H1 (cell line): ENCODE measurements around the gene MLC1. TPM values are rescaled to one million over a fixed set of nuclear protein-coding genes. Genes with fewer than 3 reads are reported as not detected.

Source experiments
- CTCF ChIA-PET: fragments of 300-600 bp; sonication (Branson Sonifier 250); formaldehyde crosslinking; loops from one replicate; lab custom pipeline; 2021; ENCODE audit not compliant: partially characterized antibody; lab: Charles Lee
- POLR2A ChIA-PET: fragments of 300-600 bp; sonication (Branson Sonifier 250); formaldehyde crosslinking; loops from one replicate; lab custom pipeline; 2021; ENCODE audit warnings: inconsistent platforms; ENCODE audit not compliant: partially characterized antibody; lab: Charles Lee
- DNase-seq, 2 experiments: peaks; one replicate each; pipeline versions ENCODE4 v3.0.0 to v3.0.0-alpha.2; 2010 to 2022; ENCODE audit warnings: low spot score in 2 of 2, low read depth in 1 of 2, mixed read lengths in 1 of 2
- FAIRE-seq: peaks from 2 replicates; lab custom pipeline; 2011; peaks lifted over from hg19 to GRCh38; lab: Jason Lieb, UNC
- H2AFZ ChIP-seq: 2 replicates; pipeline ENCODE4 v1.8.1; 2012; ENCODE audit warnings: low read length, inconsistent platforms
- H2AK5ac ChIP-seq: 2 replicates; pipeline ENCODE4 v1.6.1; 2013; ENCODE audit warnings: low read depth, low read length
- H2BK120ac ChIP-seq: replicated peaks from 2 replicates; pipeline ENCODE3; 2013; ENCODE audit warnings: low read depth, low read length, inconsistent platforms
- H2BK12ac ChIP-seq: 2 replicates; pipeline ENCODE4 v1.6.1; 2013; ENCODE audit warnings: low read depth, low read length
- H2BK15ac ChIP-seq: 2 replicates; pipeline ENCODE4 v1.6.1; 2013; ENCODE audit warnings: low read length
- H2BK20ac ChIP-seq: 2 replicates; pipeline ENCODE4 v1.6.1; 2013; ENCODE audit warnings: low read length
- H2BK5ac ChIP-seq: 2 replicates; pipeline ENCODE4 v1.6.1; 2013; ENCODE audit warnings: low read depth, low read length
- H3K14ac ChIP-seq: 2 replicates; pipeline ENCODE4 v1.6.1; 2013; ENCODE audit warnings: inconsistent platforms; ENCODE audit not compliant: insufficient read length
- H3K18ac ChIP-seq: 2 replicates; pipeline ENCODE4 v1.6.1; 2013; ENCODE audit warnings: low read length; ENCODE audit errors: extremely low read depth
- H3K23ac ChIP-seq: 2 replicates; pipeline ENCODE4 v1.6.1; 2013; ENCODE audit warnings: inconsistent platforms; ENCODE audit not compliant: insufficient read length
- H3K23me2 ChIP-seq: 2 replicates; pipeline ENCODE4 v1.6.1; 2013; ENCODE audit warnings: low read depth, low read length
- H3K27ac ChIP-seq: 2 replicates; pipeline ENCODE4 v1.6.1; 2011; ENCODE audit warnings: low read depth, low read length, inconsistent platforms
- H3K27me3 ChIP-seq, 4 experiments: replicated peaks in 1 of 4; 1 replicate in 1 of 4; 2 replicates in 3 of 4; pipeline versions ENCODE4 v1.6.1 to v1.8.1; 2011 to 2013; ENCODE audit warnings: low read length in 3 of 4, mild to moderate bottlenecking in 3 of 4, inconsistent platforms in 2 of 4, mixed read lengths in 2 of 4, moderate library complexity in 1 of 4; ENCODE audit not compliant: control insufficient read depth in 3 of 4, insufficient read depth in 3 of 4; ENCODE audit errors: extremely low read depth in 1 of 4
- H3K36me3 ChIP-seq, 4 experiments: 2 replicates each; pipeline versions ENCODE4 v1.6.1 to v1.8.1; 2011 to 2013; ENCODE audit warnings: mild to moderate bottlenecking in 4 of 4, low read length in 3 of 4, moderate library complexity in 2 of 4, control low read depth in 1 of 4, inconsistent platforms in 1 of 4; ENCODE audit not compliant: insufficient read depth in 4 of 4, control insufficient read depth in 2 of 4
- H3K4ac ChIP-seq: replicated peaks from 2 replicates; pipeline ENCODE3; 2013; ENCODE audit warnings: low read length, low read depth, mixed read lengths, inconsistent platforms; ENCODE audit not compliant: insufficient read length
- H3K4me1 ChIP-seq, 4 experiments: replicated peaks in 1 of 4; 1 replicate in 1 of 4; 2 replicates in 3 of 4; pipeline versions ENCODE4 v1.6.1 to v1.8.1; 2011 to 2013; ENCODE audit warnings: low read length in 3 of 4, inconsistent platforms in 2 of 4, mixed read lengths in 1 of 4; ENCODE audit not compliant: insufficient read depth in 4 of 4, control insufficient read depth in 3 of 4
- H3K4me2 ChIP-seq, 2 experiments: 2 replicates each; pipeline versions ENCODE4 v1.6.1 to v1.8.1; 2011 to 2013; ENCODE audit warnings: low read depth in 2 of 2, low read length in 2 of 2, control low read depth in 1 of 2, inconsistent platforms in 1 of 2, mild to moderate bottlenecking in 1 of 2; ENCODE audit not compliant: insufficient read depth in 1 of 2
- H3K4me3 ChIP-seq, 4 experiments: fragments of 200-600, 300-600 bp in 1 of 4; sonication (generic), shearing (Covaris generic), sonication (Bioruptor Twin) in 1 of 4; 2 replicates each; pipeline versions ENCODE4 v1.5.1 to v1.8.1; 2011 to 2016; ENCODE audit warnings: low read length in 4 of 4, low read depth in 3 of 4, control low read depth in 2 of 4, inconsistent platforms in 2 of 4, mild to moderate bottlenecking in 2 of 4, mixed read lengths in 1 of 4, moderate library complexity in 1 of 4; ENCODE audit not compliant: insufficient read depth in 2 of 4; ENCODE audit errors: extremely low read depth in 1 of 4
- H3K56ac ChIP-seq: replicated peaks from 2 replicates; pipeline ENCODE3; 2013; ENCODE audit warnings: low read depth, mild to moderate bottlenecking, mixed read lengths, low read length, inconsistent platforms; ENCODE audit not compliant: insufficient read length
- H3K79me1 ChIP-seq: 2 replicates; pipeline ENCODE4 v1.6.1; 2013; ENCODE audit warnings: low read depth, low read length, control low read depth
- H3K79me2 ChIP-seq, 2 experiments: 2 replicates each; pipeline versions ENCODE4 v1.6.1 to v1.8.1; 2012 to 2013; ENCODE audit warnings: low read length in 2 of 2, mild to moderate bottlenecking in 2 of 2, inconsistent platforms in 1 of 2; ENCODE audit not compliant: insufficient read depth in 2 of 2, control insufficient read depth in 1 of 2
- H3K9ac ChIP-seq, 4 experiments: replicated peaks in 1 of 4; 1 replicate in 1 of 4; 2 replicates in 3 of 4; pipeline versions ENCODE4 v1.6.1 to v1.8.1; 2011 to 2013; ENCODE audit warnings: low read depth in 3 of 4, low read length in 3 of 4, control low read depth in 2 of 4, mild to moderate bottlenecking in 2 of 4, moderate library complexity in 2 of 4, inconsistent platforms in 1 of 4; ENCODE audit errors: extremely low read depth in 1 of 4
- H3K9me3 ChIP-seq, 2 experiments: 2 replicates each; pipeline versions ENCODE4 v1.6.1 to v1.8.1; 2012 to 2013; ENCODE audit warnings: mild to moderate bottlenecking in 2 of 2, moderate library complexity in 2 of 2, control low read depth in 1 of 2, inconsistent platforms in 1 of 2, low read depth in 1 of 2, low read length in 1 of 2, mixed read lengths in 1 of 2; ENCODE audit not compliant: insufficient read depth in 2 of 2
- H4K20me1 ChIP-seq, 2 experiments: replicated peaks in 1 of 2; 2 replicates each; pipeline versions ENCODE3 to v1.8.1; 2011 to 2013; ENCODE audit warnings: inconsistent platforms in 2 of 2, low read length in 2 of 2, mild to moderate bottlenecking in 1 of 2; ENCODE audit not compliant: insufficient read depth in 2 of 2, control insufficient read depth in 1 of 2
- H4K5ac ChIP-seq: 2 replicates; pipeline ENCODE4 v1.6.1; 2013; ENCODE audit warnings: low read length, low read depth, mixed read lengths, inconsistent platforms; ENCODE audit not compliant: insufficient read length
- H4K8ac ChIP-seq: 2 replicates; pipeline ENCODE4 v1.8.0; 2013; ENCODE audit warnings: mild to moderate bottlenecking, moderate library complexity, low read length, inconsistent platforms; ENCODE audit not compliant: insufficient read depth; ENCODE audit errors: extremely low read depth
- H4K91ac ChIP-seq: replicated peaks from 2 replicates; pipeline ENCODE3; 2013; ENCODE audit warnings: low read length, mixed read lengths, inconsistent platforms; ENCODE audit not compliant: insufficient read length
- CEBPB ChIP-seq: IDR thresholded peaks from 2 replicates; pipeline ENCODE4 v1.6.1; 2012; ENCODE audit warnings: low read depth, low read length
- SP1 ChIP-seq: IDR thresholded peaks from 2 replicates; pipeline ENCODE4 v1.6.1; 2011; ENCODE audit warnings: low read depth, low read length
- WGBS, 2 experiments: shearing (Covaris generic) in 1 of 2; methylation state at CpG; one replicate each; pipeline versions ENCODE4 v1.1.6 to v1.1.7; 2013 to 2015; ENCODE audit warnings: low lambda C conversion rate in 2 of 2, mixed read lengths in 2 of 2, inconsistent platforms in 1 of 2, low coverage in 1 of 2, missing lambda C conversion rate in 1 of 2; ENCODE audit not compliant: insufficient replicate concordance in 2 of 2, insufficient coverage in 1 of 2, insufficient read length in 1 of 2; ENCODE audit errors: extremely low coverage in 1 of 2, missing lambda C conversion rate in 1 of 2; 5-methylcytosine and 5-hydroxymethylcytosine counted together
- long read RNA-seq, 2 experiments: library from RNA in 1 of 2; library from capped mRNA in 1 of 2; stranded (forward); transcript quantifications; one replicate each; pipeline ENCODE4 v2.0.0, GENCODE V29; 2021; ENCODE audit warnings: inconsistent platforms in 1 of 2
- polyA minus RNA-seq, 3 experiments: library from RNA; depleted of rRNA, polyadenylated mRNA; stranded (reverse); fragments of >200 nt; gene quantifications; 1 replicate in 2 of 3; 2 replicates in 1 of 3; pipeline ENCODE4 v1.2.3, GENCODE V29; 2011
- polyA plus RNA-seq, 7 experiments: library from polyadenylated mRNA; depleted of rRNA in 3 of 7; stranded (reverse) in 5 of 7; unstranded in 2 of 7; fragments of >200 nt in 5 of 7; fragments of 200-250 nt in 2 of 7; gene quantifications; 1 replicate in 5 of 7; 2 replicates in 1 of 7; 4 replicates in 1 of 7; pipeline versions ENCODE4 v1.2.1 to v1.2.3, GENCODE V29; 2011 to 2013; ENCODE audit warnings: missing spikeins in 2 of 7, mixed read lengths in 2 of 7
- total RNA-seq: library from RNA; stranded (reverse); fragmentation: NEBNext Ultra II Directional; extraction: Animal tissue kit (Norgen Biotek cat#: 25700); gene quantifications from 2 replicates; pipeline ENCODE4 v1.2.1, GENCODE V29; 2021

The MLC1 gene
- total RNA-seq (not detected in 2 replicates), polyA plus RNA-seq (2011; rRNA removed) (0.17 and 0.20 TPM in 2 replicates), polyA minus RNA-seq (2011; rRNA and poly(A)+ RNA removed) (0.29 and 0.44 TPM in 2 replicates)
- polyA plus RNA-seq (2011; cell fraction: cytosol; rRNA removed): 0.12 TPM
- 0.34 TPM for polyA plus RNA-seq (2011; cell fraction: nucleus; rRNA removed)
- polyA plus RNA-seq (2012, experiment 1 of 2): 0.09 to 0.28 TPM (median 0.19 TPM) in 3 of 4 replicates, not detected in the other
- 0.08 TPM for polyA plus RNA-seq (2012, experiment 2 of 2)
- polyA plus RNA-seq (2013, experiment 1 of 2): 0.08 TPM
- 0.09 TPM for polyA plus RNA-seq (2013, experiment 2 of 2)
- not detected for polyA minus RNA-seq (2011; cell fraction: cytosol; rRNA and poly(A)+ RNA removed)
- polyA minus RNA-seq (2011; cell fraction: nucleus; rRNA and poly(A)+ RNA removed): not detected
- long read RNA-seq, experiment 1: 0 reads
- long read RNA-seq, experiment 2: 0 reads

DNA sequence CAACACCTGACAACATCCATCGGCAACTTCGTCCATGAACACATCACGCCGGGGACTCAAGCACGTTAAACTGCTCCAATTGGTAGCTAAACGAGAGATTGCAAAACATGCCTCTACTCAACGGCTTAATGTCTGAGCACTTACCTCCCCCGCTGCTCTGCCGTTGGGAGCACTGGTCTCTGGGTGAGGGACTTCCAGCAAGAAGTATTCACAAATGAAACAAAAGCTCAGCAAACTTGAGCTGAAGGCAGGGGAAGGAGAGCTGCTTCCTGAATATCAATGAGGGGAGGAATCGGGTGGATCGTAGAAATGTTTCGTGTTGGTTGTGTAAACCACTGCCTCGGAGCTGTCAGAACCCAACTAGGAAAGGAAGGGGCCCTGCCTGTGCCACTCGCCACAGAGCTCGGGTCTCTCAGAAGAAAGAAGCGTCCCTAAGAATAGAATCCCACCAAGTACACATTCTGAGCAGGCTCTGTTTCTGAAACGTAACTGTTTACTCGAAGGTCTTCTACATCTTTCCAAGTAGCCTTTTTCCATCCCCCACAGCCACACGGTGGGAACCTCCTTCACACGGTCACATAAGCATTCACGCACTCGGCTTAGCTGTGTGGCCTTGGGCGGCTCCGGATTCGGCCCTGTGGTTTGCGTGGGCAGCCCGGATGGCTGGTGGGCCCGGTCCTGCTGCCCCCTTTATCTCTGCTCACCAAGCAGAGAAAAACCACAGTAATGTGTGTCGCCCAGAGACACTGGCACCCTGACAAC is at the start of gene MLC1:
Gene MLC1 (minus strand): TSS at position 216 of the 762 bp plus-strand sequence. CDS start 524 bp downstream, outside the sequence.
- ChIA-PET CTCF (interaction anchor here (0.8 to 2.4 kb wide), 6 partner anchors 11 to 153 kb away, joined by 3 to 9 read pairs (median 3); no protein-coding TSS in a partner anchor), POLR2A (interaction anchor here (1.2 to 1.5 kb wide), 2 partner anchors 11 to 162 kb away, joined by 3 read pairs; no protein-coding TSS in a partner anchor)
- Histone ChIP-seq H2BK120ac (no peak within 1 kb of the TSS), H3K4me2 (peak within 1 kb of the TSS; percentile 41 to 55; a peak in 3 of 4 replicates), H4K5ac (no peak within 1 kb of the TSS), H3K9me3 (peaks cover 0 to 7% of the 10 kb centered on the region in 2 experiments; a peak in 1 of 4 replicates), H3K4me3 (no peak within 1 kb of the TSS), H4K20me1 (no peaks in the 10 kb centered on the region), H2BK15ac (0 out of 2 replicates have a peak within 1 kb of the TSS, but pooled peaks have one; percentile 88), H2BK20ac (no peak within 1 kb of the TSS), H3K36me3 (no peaks in the 10 kb centered on the region), H3K4me1 (peaks cover 0 to 14% (median 7%) of the 10 kb centered on the region in 4 experiments; a peak in 5 of 7 replicates), H3K27ac (no peak within 1 kb of the TSS), H3K23me2 (no peaks in the 10 kb centered on the region), H3K14ac (no peak within 1 kb of the TSS), H3K18ac (no peak within 1 kb of the TSS), H2AK5ac (no peak within 1 kb of the TSS), H2BK12ac (no peak within 1 kb of the TSS; the same call in 1 of the 2 replicates), H3K79me1 (no peaks in the 10 kb centered on the region), H3K56ac (no peak within 1 kb of the TSS)
- whole genome bisulfite sequencing, 2 experiments: 69% methylated on average over 27 of the region's 29 CpGs; no CpG with 5 or more reads in 1 of the 2 experiments
- DNase-seq: no peak
- peak; percentile 61 for TF ChIP-seq CEBPB
- no peak for TF ChIP-seq SP1
- TF ChIP-seq, all 59 proteins: peak for 1
- H3K27me3 ChIP-seq: no peaks in the 10 kb centered on the region; a peak in 2 of 7 replicates
- no peak within 1 kb of the TSS for H4K91ac ChIP-seq
- H4K8ac ChIP-seq: no peak within 1 kb of the TSS; the same call in 1 of the 2 replicates
- no peak within 1 kb of the TSS for H3K23ac ChIP-seq
- H3K4ac ChIP-seq: no peak within 1 kb of the TSS
- H3K9ac ChIP-seq: no peak within 1 kb of the TSS
- no peak within 1 kb of the TSS for H2BK5ac ChIP-seq
- peak; percentile 63 for FAIRE-seq
- peak within 1 kb of the TSS; percentile 75; the same call in 1 of the 2 replicates for H2AFZ ChIP-seq
- no peaks in the 10 kb centered on the region for H3K79me2 ChIP-seq
